ENCODE results near the gene CDC42EP1.
A peak's percentile ranks its signal among the peaks of the same experiment; 100 is the strongest.
"Not testable (repeated sequence)": the region's sequence is repeated elsewhere in the genome, so short reads cannot be mapped to it uniquely, and the experiment has no call there.

CDC42EP1 gene

GRCh38 chr22:37559901-37560607 lies at the start of gene CDC42EP1:
TSS of gene CDC42EP1 (plus strand) at chr22:37560480. CDS start at chr22:37566350, 5,870 bp downstream.
- no peak for DNase-seq

- DNase-seq, result no peak
Observed at GRCh38 chr22:37511395-37512104, 48.7 kb upstream of the CDC42EP1 start.

- DNase-seq, result no peak
Observed at GRCh38 chr22:37514526-37515051, 45.7 kb upstream of the CDC42EP1 start.

- DNase-seq, result no peak
Observed at GRCh38 chr22:37515901-37516300, 44.4 kb upstream of the CDC42EP1 start.

GRCh38 chr22:37516456-37516855 lies 43.8 kb upstream of the CDC42EP1 start:
- DNase-seq, result no peak

GRCh38 chr22:37517826-37518450 lies 42.3 kb upstream of the CDC42EP1 start:
- DNase-seq, result no peak

- no peak for DNase-seq
Observed at GRCh38 chr22:37518509-37519267, 41.6 kb upstream of the CDC42EP1 start.

GRCh38 chr22:37519268-37520195 lies 40.7 kb upstream of the CDC42EP1 start, which contains the start of gene CARD10:
TSS of gene CARD10 (minus strand) at chr22:37519415. CDS start at chr22:37519200, 215 bp downstream.
- DNase-seq, result no peak

GRCh38 chr22:37520776-37521191 lies 39.5 kb upstream of the CDC42EP1 start:
- no peak for DNase-seq

- DNase-seq, result no peak
Observed at GRCh38 chr22:37521236-37521739, 39.0 kb upstream of the CDC42EP1 start.

- no peak for DNase-seq
Observed at GRCh38 chr22:37522482-37522881, 37.8 kb upstream of the CDC42EP1 start.

GRCh38 chr22:37525073-37525745 lies 35.1 kb upstream of the CDC42EP1 start:
- peak; percentile 25 for DNase-seq

GRCh38 chr22:37525746-37526350 lies 34.4 kb upstream of the CDC42EP1 start:
- DNase-seq, result no peak

GRCh38 chr22:37526376-37526775 lies 33.9 kb upstream of the CDC42EP1 start:
- DNase-seq, result no peak

- DNase-seq, result not testable (repeated sequence)
Observed at GRCh38 chr22:37527081-37527752, 33.1 kb upstream of the CDC42EP1 start.

GRCh38 chr22:37527952-37528351 lies 32.3 kb upstream of the CDC42EP1 start:
- DNase-seq, result not testable (repeated sequence)

- no peak for DNase-seq
Observed at GRCh38 chr22:37529652-37530345, 30.5 kb upstream of the CDC42EP1 start.

GRCh38 chr22:37533995-37534394 lies 26.3 kb upstream of the CDC42EP1 start:
- DNase-seq, result no peak

- DNase-seq, result no peak
Observed at GRCh38 chr22:37534445-37534844, 25.8 kb upstream of the CDC42EP1 start.
